ENCODE data around the gene ANKRD23. TPM values are rescaled to one million over a fixed set of nuclear protein-coding genes. Genes with fewer than 3 reads are reported as not detected.
A peak's percentile ranks its signal among the peaks of the same experiment; 100 is the strongest.

Gene ANKRD23
- total RNA-seq, 3 donors from 2014 or later = 2.9 to 6.3 (median 4.6) TPM

GRCh38 chr2:96826546-96827278, 17.1 kb downstream of the ANKRD23 start:
- Mint-ChIP-seq H3K27me3 (ENCODE audit: low read depth) (no peaks in the 10 kb centered on the region), H3K9me3 (no peaks in the 10 kb centered on the region), H3K4me1 (ENCODE audit: low read depth) (peaks cover 2% of the 10 kb centered on the region), H3K4me3 (no peak overlapping the region), H3K36me3 (ENCODE audit: insufficient read depth) (peaks cover 28% of the 10 kb centered on the region)
- DNase-seq (no peak), ATAC-seq (no peak)

- H3K4me1 Mint-ChIP-seq (ENCODE audit: low read depth) = peaks cover 18% of the 10 kb centered on the region
- H3K36me3 Mint-ChIP-seq (ENCODE audit: insufficient read depth) = peaks cover 21% of the 10 kb centered on the region
- DNase-seq = no peak
- no peaks in the 10 kb centered on the region for H3K9me3 Mint-ChIP-seq
- H3K4me3 Mint-ChIP-seq = no peak overlapping the region
- H3K27me3 Mint-ChIP-seq (ENCODE audit: low read depth) = no peaks in the 10 kb centered on the region
- no peak for ATAC-seq
Measured at GRCh38 chr2:96825057-96825456, 18.8 kb downstream of the ANKRD23 start.

GRCh38 chr2:96824079-96824870, 19.5 kb downstream of the ANKRD23 start:
- H3K4me3 Mint-ChIP-seq = no peak overlapping the region
- no peak for DNase-seq
- H3K27me3 Mint-ChIP-seq (ENCODE audit: low read depth) = no peaks in the 10 kb centered on the region
- H3K9me3 Mint-ChIP-seq = no peaks in the 10 kb centered on the region
- peak in 1 of 2 donors; percentile 28 for ATAC-seq
- H3K36me3 Mint-ChIP-seq (ENCODE audit: insufficient read depth) = peaks cover 16% of the 10 kb centered on the region
- H3K4me1 Mint-ChIP-seq (ENCODE audit: low read depth) = peaks cover 26% of the 10 kb centered on the region

GRCh38 chr2:96823198-96823597, 20.6 kb downstream of the ANKRD23 start:
- Mint-ChIP-seq H3K4me1 (ENCODE audit: low read depth) (peaks cover 36% of the 10 kb centered on the region), H3K36me3 (ENCODE audit: insufficient read depth) (peaks cover 12% of the 10 kb centered on the region), H3K9me3 (no peaks in the 10 kb centered on the region), H3K4me3 (no peak overlapping the region), H3K27me3 (ENCODE audit: low read depth) (no peaks in the 10 kb centered on the region)
- DNase-seq (no peak), ATAC-seq (no peak)

- H3K9me3 Mint-ChIP-seq = no peaks in the 10 kb centered on the region
- DNase-seq (no peak), ATAC-seq (no peak)
- H3K4me1 Mint-ChIP-seq (ENCODE audit: low read depth) = peaks cover 41% of the 10 kb centered on the region
- H3K4me3 Mint-ChIP-seq = no peak overlapping the region
- H3K27me3 Mint-ChIP-seq (ENCODE audit: low read depth) = no peaks in the 10 kb centered on the region
- peaks cover 8% of the 10 kb centered on the region for H3K36me3 Mint-ChIP-seq (ENCODE audit: insufficient read depth)
Measured at GRCh38 chr2:96822786-96823185, 21.0 kb downstream of the ANKRD23 start.

GRCh38 chr2:96821113-96821675, 22.6 kb downstream of the ANKRD23 start:
- H3K4me1 Mint-ChIP-seq (ENCODE audit: low read depth) = peaks cover 46% of the 10 kb centered on the region
- DNase-seq = no peak
- no peaks in the 10 kb centered on the region for H3K27me3 Mint-ChIP-seq (ENCODE audit: low read depth)
- H3K4me3 Mint-ChIP-seq = no peak overlapping the region
- peaks cover 6% of the 10 kb centered on the region for H3K36me3 Mint-ChIP-seq (ENCODE audit: insufficient read depth)
- no peaks in the 10 kb centered on the region for H3K9me3 Mint-ChIP-seq
- no peak for ATAC-seq

GRCh38 chr2:96819876-96820511, 23.8 kb downstream of the ANKRD23 start:
- H3K4me3 Mint-ChIP-seq = peak overlapping the region; percentile 47
- H3K4me1 Mint-ChIP-seq (ENCODE audit: low read depth) = peaks cover 52% of the 10 kb centered on the region
- ATAC-seq = no peak
- H3K27me3 Mint-ChIP-seq (ENCODE audit: low read depth) = no peaks in the 10 kb centered on the region
- no peaks in the 10 kb centered on the region for H3K9me3 Mint-ChIP-seq
- H3K36me3 Mint-ChIP-seq (ENCODE audit: insufficient read depth) = peaks cover 6% of the 10 kb centered on the region
- no peak for DNase-seq

- no peak for ATAC-seq
- H3K27me3 Mint-ChIP-seq (ENCODE audit: low read depth) = no peaks in the 10 kb centered on the region
- H3K4me3 Mint-ChIP-seq = peak overlapping the region; percentile 84
- peaks cover 3% of the 10 kb centered on the region for H3K36me3 Mint-ChIP-seq (ENCODE audit: insufficient read depth)
- peaks cover 53% of the 10 kb centered on the region for H3K4me1 Mint-ChIP-seq (ENCODE audit: low read depth)
- DNase-seq = no peak
- no peaks in the 10 kb centered on the region for H3K9me3 Mint-ChIP-seq
Measured at GRCh38 chr2:96819128-96819875, 24.5 kb downstream of the ANKRD23 start.

GRCh38 chr2:96817882-96818281, 25.9 kb downstream of the ANKRD23 start:
- Mint-ChIP-seq H3K27me3 (ENCODE audit: low read depth) (no peaks in the 10 kb centered on the region), H3K9me3 (no peaks in the 10 kb centered on the region), H3K36me3 (ENCODE audit: insufficient read depth) (peaks cover 3% of the 10 kb centered on the region), H3K4me1 (ENCODE audit: low read depth) (peaks cover 54% of the 10 kb centered on the region), H3K4me3 (peak overlapping the region; percentile 84)
- no peak for ATAC-seq
- no peak for DNase-seq

- H3K36me3 Mint-ChIP-seq (ENCODE audit: insufficient read depth) = peaks cover 7% of the 10 kb centered on the region
- no peak for ATAC-seq
- H3K9me3 Mint-ChIP-seq = no peaks in the 10 kb centered on the region
Measured at GRCh38 chr2:96816836-96817702, 26.8 kb downstream of the ANKRD23 start.

GRCh38 chr2:96816127-96816835, 27.5 kb downstream of the ANKRD23 start, which contains the start of gene CNNM3:
TSS of gene CNNM3 (plus strand) at chr2:96816268. CDS start at chr2:96816278, 10 bp downstream.
- Mint-ChIP-seq H3K36me3 (ENCODE audit: insufficient read depth) (peaks cover 7% of the 10 kb centered on the region), H3K27me3 (ENCODE audit: low read depth) (no peaks in the 10 kb centered on the region), H3K4me3 (peak within 1 kb of the TSS; percentile 89), H3K9me3 (no peaks in the 10 kb centered on the region), H3K4me1 (ENCODE audit: low read depth) (peaks cover 56% of the 10 kb centered on the region)
- ATAC-seq (peak; percentile 88 to 91), DNase-seq (peak; percentile 94)

More at GRCh38 chr2:96816836-96817702, 26.8 kb downstream of the ANKRD23 start:
- Mint-ChIP-seq H3K4me3 (peak overlapping the region; percentile 84), H3K27me3 (ENCODE audit: low read depth) (no peaks in the 10 kb centered on the region), H3K4me1 (ENCODE audit: low read depth) (peaks cover 59% of the 10 kb centered on the region)
- DNase-seq = no peak

GRCh38 chr2:96815326-96816126, 28.3 kb downstream of the ANKRD23 start:
- peak overlapping the region; percentile 89 for H3K4me3 Mint-ChIP-seq
- H3K4me1 Mint-ChIP-seq (ENCODE audit: low read depth) = peaks cover 48% of the 10 kb centered on the region
- DNase-seq (peak; percentile 22), ATAC-seq (peak; percentile 0 to 1)
- H3K36me3 Mint-ChIP-seq (ENCODE audit: insufficient read depth) = peaks cover 8% of the 10 kb centered on the region
- no peaks in the 10 kb centered on the region for H3K27me3 Mint-ChIP-seq (ENCODE audit: low read depth)
- H3K9me3 Mint-ChIP-seq = no peaks in the 10 kb centered on the region

All from activated T-cell treated with anti-CD3 and anti-CD28 coated beads, Interleukin-2, amount 50 U/mL, for 4 hours (primary cell).